Activated naive CD4-positive, alpha-beta T cell (primary cell): ENCODE measurements around the gene RNU2-63P.
A peak's percentile ranks its signal among the peaks of the same experiment; 100 is the strongest.
"Not testable (repeated sequence)": the region's sequence is repeated elsewhere in the genome, so short reads cannot be mapped to it uniquely, and the experiment has no call there.

Source experiments
- DNase-seq, 4 experiments: peaks; one replicate each; lab custom pipeline; 2025; lab: John Stamatoyannopoulos, UW

The RNU2-63P gene

DNA sequence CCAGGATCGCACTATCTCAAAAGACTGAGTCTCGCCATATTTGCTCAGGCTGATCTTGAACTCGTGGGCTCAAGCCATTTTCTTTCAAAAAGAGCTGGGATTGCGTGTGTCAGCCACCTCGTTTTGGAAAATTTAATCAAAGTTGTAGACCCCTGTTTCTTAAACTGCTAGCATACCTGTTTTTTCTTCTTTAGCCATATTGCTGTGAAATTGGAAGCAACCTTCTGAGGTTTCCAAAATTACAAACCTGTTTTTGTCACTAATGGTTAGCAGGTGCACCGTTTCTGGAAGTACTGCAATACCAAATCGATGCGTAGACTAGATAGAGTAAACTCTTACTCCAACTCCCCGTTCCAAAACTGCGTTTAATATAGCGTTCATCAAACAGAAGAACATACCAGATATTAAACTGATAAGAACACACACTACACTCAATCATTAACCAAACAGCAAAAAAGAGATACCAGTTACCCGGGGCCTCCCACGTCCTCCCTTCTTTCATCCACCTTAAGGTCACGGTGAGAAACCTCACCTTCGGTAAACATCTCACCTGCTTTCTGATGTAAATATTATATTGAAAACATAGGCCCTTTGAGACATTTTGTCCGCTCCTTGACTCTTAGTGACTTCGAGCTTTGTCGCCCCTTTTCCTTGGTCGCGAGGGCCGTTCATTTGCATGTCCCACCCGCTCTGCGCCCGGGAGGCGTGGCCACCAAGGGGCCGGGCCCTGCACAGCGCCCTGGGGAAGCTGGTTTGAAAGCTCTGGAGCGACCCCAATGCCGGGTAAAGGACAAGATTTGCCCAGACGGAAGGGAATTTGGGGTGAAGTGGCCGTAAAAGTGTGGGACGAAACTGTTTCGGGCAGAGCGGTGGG lies at the start of gene RNU2-63P:
Gene RNU2-63P, minus strand, starts transcription at position 462 of the 874 bp plus-strand sequence.
- peak; percentile 37 to 69 (median 52) for DNase-seq

DNA sequence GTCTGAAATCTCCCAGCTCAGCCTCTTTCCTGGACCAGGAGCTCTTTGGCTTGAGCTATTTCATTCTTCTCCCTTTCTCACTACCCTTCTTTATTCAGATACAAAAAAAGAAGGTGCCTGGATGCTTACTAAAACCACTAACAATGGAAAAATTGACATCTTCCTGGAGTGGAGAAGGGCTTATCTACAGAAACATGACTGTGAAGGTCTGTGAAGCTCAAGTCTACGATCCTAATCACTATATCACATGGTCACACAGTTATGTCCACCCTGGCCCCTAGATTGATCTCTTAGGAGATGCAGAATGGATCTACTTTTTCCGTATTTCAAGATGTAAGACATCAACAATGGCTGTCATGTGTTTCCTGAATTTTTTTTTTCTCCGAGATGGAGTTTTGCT lies 44.9 kb upstream of the RNU2-63P start:
- no peak for DNase-seq

DNA sequence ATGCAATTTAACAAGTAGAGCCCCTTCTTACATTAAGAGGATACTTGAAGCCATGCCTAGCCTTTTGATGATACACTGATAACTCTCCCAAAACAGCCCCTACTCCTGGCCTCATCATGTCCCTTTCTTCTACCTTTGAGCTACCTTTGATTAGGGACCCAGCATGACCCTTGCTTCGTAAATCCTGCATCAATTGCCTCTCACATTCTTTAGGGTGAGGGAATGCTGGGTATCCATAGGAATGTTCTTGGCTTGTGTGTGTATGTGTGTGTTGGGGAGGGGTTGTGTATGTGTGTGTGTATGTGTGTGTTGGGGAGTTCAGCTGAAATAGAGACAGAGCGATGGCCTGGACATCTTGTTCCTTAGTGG lies 44.5 kb upstream of the RNU2-63P start:
- DNase-seq, result no peak

DNA sequence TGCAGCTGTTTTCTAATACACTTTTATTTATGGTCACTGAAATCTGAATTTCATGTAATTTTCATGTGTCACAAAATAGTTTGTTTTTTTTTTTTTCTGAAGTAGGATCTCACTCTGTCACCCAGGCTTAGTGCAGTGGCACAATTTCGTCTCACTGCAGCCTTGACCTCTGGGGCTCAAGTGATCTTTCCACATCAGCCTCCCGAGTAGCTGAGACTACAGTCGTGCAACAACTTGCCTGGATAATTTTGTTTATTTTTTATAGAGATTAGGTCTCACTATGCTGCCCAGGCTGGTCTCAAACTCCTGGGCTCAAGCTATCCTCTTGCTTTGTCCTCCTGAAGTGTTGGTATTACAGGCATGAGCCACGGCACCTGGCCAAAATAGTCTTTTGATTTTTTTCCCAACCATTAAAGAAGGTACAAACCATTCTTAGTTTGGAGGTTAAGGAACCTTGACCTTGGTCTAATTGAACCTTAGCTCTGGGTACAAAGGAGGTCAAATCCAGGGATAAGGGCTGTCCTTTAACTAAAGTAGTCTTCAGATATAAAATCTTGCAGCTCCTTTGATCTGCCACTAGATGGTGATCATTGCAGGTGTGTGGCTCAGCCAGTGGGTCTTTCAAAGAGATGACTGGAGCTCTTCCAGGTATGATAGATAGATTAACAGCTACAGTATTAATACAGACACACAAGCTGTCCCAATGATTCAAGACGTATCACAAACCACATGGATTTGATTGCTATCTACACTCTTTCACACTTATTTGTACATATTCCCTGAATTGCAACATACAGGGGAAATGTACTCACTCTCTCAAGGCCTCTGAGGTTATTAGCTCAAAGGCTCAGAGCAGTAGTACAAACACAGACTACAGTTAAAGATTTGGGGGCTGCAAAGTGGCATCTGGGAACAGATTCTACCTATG lies 43.9 kb upstream of the RNU2-63P start:
- DNase-seq, result no peak

DNA sequence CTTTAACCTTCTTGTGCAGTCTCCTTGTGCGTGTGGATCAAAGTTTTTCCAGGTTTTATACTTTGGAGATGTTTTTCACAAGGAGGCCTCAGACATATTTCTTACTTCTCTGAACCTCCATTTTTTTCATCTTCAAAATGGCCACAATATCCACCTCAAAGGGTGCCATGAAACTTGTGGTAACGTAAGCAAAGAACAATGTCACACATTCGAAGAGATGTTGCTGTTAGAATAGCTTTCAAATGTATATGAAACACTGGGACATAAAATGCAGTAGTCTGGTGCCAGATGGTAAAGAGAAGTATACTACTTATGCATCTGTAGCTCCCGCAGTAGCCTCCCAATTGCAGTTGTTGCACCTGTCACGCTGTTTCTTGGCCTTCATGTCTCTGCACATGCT lies 41.8 kb upstream of the RNU2-63P start:
- DNase-seq, result no peak

DNA sequence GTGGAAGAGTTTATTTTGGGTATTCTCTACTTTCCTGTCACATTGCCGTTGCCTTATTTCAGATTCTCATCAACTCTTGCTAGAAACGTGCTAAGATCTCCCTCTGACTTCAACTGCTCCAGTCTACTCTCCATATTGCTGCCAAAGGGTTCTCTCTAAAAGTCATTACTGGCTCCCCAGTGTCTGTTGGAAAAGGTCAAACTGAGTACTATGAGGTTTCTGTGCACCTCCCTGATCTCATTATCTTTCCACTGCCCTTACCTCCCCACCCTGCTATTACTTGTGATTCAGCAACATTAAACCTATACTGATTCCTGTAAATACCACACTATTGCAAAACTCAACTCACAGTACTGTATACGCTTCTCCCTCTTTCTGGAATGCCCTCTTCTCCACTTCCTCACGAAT lies 41.1 kb upstream of the RNU2-63P start:
- DNase-seq, result no peak

DNA sequence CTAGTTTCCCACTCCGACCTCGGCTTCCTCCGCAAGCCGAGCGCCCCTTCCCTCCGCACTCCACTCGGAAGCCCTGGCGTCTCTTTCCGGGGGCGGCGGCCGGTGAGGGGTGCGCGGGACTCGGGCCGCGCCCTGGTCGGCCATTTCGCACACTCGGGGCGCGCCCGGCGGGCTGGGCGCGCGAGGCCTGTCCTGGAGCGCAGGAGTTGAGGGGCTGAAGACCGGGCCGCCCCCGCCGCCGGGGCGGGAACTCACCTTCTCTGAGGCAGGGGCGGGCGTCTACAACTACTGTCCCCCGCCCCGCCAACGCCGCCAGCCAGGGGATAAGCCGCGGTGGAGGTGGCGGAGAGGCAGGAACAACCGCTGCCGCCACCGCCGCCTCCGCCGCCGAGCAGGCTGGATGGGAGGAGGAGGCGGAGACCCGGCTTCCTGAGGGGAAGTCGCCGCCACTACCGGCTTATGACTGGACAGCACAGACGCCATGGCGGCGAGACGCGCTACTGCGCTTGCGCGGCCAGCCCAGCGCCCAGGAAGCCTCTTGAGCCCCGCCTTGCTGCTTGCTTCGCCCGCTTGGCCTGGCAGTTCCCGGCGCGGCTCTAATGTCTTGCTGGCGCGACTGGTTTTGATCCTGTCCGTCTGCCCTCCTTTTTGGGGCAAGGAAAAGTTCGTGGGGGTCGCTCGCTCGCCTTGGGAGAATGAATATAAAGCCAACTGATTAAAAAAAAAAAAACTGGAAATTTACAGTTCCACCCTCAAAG lies 39.2 kb upstream of the RNU2-63P start, which contains the start of gene KRCC1:
Gene KRCC1, minus strand, starts transcription at position 413 of the 758 bp plus-strand sequence. CDS start 27,220 bp downstream, outside the sequence.
- peak; percentile 79 to 90 (median 82) for DNase-seq

DNA sequence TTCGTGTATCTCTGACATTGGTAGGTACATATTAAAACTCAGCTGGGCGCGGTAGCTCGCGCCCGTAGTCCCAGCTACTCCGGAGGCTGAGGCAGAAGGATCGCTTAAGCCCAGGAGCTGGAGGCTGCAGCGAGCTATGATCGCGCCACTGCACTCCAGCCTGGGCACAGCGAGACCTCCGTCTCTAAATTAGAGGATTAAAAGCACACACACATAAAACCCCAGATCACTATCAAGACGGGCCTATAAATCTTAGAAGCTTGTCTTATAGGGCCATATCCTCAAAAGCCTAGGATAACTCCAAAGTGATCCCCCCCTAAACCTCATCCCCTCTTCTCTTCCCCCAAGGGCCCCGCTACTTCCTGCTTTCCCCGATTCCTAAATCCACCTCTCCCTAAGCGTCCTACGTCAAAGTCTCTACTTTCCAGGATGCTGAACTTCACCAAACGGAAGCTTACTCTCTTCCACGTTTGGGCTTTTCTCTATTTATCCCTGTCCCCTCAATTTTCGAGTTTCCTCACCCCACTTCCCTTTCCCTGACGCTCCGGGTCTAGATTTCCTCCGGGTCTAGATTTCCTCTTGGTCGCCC lies 38.5 kb upstream of the RNU2-63P start:
- DNase-seq, result no peak

DNA sequence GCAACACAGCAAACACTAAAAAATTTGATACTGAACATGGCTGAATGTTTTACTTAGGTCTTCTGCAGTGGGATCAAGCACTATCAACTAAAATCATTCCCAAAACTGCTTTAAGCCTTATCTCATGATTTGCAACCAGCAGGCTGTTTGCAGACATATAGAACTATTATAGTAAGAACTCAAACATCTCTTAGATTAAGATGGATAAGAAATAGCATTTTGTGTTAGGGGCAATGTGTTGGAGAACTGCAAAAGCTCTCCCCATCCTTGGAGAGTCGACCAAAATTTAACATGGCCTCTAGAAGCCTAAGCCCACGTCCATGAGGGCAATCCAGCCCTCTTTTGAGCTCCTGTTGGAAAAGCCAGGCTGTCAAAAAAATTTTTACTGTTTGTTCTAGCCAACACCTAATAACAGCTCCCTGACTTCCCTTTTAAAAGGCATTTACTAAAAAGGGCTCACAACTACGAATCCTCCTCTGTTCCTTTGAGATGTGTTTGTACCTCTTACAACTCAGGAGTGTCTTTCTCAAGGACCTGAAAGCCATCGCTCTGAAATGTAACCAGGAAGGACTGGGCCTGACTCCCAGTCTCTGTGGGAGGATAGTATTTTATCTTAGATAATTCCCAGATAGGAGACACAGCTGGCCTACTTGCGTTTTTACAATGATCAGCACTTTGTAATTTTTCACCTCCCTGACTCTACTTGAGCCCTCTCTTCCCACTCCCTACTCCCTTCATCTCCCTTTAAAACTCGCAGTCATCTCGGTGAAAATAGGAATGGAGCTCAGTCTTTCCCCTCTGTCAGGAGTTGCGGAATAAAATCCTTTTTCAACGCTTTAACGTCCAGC lies 37.8 kb upstream of the RNU2-63P start:
- DNase-seq, result no peak

DNA sequence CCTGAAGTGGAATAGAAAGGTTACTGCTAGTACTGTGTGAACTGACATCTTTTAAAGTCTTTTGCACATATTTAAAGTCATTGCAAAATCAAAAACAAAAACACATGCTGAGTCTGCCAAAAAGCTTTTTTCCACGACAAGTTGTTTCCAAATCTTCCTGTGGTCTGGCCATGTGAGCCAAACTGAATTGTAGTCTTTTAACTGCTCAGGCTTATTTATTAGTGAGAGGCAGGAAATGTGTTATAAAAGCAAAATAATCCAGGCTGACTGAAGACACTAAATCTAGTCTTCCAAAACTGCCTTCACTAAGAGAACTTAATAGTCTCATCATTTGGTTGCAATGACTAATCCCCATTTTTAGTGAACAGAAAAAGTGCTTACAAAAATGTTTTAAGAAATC lies 36.9 kb upstream of the RNU2-63P start:
- DNase-seq, result no peak

DNA sequence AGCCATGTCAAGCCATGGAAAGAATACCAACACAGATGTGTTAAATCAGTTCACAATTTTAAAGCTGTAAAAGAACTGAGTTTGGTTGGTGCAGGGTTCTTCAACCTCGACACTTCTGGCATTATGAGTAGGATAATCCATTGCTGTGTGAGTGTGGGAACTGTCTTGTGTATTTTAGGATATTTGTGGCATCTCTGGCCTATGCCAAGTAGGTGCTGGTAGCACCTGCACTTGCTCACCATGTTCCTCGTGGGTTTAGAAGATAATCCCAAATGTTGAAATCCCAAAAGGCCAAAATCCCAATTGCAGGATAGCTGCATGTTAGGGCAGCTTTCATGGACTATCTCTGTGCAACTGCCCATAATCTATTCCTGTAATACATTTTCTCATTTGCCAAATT lies 35.4 kb upstream of the RNU2-63P start:
- DNase-seq, result no peak

DNA sequence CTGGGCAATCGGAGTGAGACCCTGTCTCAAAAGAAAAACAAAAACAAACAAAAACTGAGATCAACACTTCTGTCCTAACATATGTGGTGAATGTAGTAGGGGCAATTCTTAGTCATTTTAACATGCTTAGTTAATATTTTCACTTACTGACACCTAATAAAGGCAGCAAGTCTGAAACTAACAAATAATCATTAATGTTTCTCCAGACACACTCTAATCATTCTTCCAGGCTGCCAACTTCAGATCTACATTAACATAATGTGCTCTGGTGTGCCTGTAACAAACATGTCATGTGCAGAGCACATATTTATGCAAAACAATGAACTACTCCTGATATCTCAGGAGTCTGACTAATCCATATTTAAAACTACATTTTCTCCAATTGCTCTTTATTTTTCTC lies 33.3 kb upstream of the RNU2-63P start:
- no peak for DNase-seq

DNA sequence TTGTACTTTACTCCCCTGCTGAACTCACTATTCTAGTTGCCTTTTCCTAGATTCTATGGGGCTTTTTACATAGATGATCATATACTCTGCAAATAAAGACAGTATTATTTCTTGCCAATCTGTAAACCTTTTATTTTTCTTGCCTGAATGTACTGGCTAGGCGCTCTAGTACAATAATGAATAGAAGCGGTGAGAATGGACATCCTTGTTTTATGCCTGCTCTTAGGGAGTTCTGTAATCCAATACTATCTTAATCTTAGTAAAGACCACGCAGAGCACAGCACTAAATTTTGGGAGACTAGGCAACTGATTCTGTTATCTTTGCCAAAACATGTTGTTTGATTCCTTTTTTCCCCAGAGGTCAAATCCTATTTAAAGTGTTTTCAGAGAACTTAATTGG lies 32.2 kb upstream of the RNU2-63P start:
- no peak for DNase-seq

DNA sequence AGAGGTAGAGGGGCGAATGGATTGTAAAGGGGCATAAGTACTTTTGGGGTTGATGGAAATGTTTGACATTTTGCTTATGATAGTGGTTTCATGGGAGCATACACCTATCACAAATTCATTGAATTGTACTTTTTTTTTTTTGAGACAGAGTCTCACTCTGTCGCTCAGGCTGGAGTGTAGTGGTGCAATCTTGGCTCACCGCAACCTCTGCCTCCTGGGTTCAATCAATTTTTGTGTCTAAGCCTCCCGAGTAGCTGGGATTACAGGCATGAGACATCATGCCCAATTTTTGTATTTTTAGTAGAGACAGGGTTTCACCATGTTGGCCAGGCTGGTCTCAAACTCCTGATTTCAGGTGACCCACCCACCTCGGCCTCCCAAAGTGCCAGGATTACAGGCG lies 29.2 kb upstream of the RNU2-63P start:
- not testable (repeated sequence) for DNase-seq

DNA sequence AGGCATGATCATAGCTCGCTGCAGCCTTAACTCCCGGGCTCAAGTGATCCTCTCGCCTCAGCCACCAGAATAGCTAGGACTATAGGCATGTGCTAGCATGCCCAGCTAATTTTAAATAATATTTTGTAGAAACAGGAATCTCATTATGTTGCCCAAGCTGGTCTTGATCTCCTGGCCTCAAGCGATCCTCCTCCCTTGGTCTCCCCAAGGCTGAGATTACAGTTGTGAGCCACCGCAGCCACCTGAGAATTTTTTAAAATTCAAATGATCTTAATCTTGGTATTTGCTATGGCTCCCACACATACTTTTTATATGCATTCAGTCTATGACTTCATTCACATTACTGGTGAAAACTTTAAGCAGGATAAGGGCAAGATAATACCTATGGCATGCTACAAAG lies 26.1 kb upstream of the RNU2-63P start:
- no peak for DNase-seq

DNA sequence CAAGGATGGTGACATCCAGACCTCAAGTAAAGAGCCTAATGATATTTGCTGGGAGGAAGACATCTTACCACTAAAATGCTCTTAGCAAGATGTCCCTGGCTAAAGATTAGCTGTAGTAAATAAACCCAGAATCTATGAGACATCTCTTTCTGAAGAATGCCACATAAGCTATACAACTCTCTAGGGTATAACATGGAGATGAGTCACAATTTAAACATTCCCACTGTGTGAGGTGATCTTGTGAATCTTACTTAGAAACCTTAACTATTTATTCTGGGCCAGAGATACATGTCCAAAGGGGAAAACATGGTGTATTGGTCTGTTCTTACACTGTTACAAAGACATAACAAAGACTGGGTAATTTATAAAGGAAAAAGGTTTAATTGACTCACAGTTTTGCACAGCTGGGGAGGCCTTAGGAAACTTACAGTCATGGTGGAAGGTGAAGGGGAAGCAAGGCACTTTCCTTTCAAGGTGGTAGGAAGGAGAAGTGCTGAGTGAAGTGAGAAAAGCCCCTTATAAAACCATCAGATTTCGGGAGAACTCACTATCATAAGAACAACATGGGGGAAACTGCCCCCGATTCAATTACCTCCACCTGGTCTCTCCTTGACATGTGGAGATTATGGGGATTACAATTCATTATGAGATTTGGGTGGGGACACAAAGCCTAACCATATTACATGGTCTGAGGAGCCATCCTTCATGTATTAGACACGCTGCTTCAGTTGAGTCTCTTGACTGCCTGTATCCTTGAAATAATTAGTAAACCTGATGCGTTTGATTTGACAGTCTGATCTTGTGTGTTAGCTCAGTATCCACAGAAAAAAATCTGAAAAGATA lies 22.1 kb upstream of the RNU2-63P start:
- DNase-seq, result no peak

DNA sequence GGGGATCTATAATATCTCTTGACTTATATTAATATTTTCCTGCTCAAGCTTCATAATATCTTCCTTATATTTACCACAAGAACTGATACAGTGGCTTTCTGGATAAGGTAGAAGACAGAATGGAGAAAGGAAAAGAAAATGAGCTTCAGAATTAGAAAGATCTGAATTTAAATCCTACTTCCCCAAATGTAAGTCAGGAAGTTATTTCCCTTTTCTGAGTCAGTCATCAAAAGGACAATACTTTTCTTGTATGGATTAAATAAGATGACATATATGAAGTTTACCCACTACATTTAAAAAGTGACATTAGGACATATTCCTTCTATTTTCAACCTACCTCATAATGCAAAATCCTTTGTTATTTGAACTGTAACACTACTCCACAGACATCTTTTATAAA lies 20.3 kb upstream of the RNU2-63P start:
- no peak for DNase-seq

DNA sequence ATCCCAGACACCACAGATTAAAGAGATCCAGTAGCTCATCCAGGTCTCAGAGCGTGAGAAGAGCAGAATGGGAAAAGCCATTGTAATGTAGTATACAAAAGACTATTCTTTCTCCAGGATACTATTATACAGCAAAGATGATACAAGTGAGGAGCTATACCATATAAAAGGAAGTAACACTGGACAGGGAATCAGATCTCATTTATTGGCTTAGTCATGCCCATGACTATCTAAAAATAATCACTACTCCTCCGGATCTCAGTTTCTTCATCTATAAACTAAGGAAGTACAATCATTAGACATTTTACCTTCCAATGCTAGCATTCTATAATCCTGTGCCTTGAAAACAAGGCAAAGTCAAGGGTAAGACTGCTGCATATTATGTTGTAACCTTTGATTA lies 19.8 kb upstream of the RNU2-63P start:
- DNase-seq, result no peak

DNA sequence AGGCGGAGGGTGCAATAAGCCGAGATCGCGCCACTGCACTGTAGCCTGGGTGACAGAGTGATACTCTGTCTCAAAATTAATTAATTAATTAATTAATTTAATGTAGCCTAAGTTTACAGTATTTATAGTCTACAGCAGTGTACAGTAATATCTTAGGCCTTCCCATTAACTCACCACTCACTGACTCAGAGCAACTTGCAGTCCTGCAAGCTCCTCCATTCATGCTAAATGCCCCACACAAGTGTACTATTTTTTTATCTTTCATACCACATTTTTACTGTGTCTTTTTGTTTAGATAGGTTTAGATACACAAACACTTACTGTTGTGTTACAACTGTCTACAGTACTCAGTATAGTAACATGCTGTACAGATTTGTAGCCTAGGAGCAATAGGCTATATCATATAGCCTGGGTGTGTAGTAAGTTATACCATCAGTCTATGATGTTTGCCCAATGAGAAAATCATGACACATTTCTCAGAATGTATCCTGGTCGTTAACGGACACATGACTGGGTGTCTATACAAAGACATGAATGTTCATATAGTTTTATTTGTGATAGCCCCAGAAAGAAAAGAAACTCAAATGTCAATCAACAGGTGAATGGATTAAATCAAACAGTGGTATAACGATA lies 15.8 kb upstream of the RNU2-63P start:
- DNase-seq, result no peak
